HG02588 (cell line): ENCODE measurements around the gene CHST8.
"Not testable (repeated sequence)": the region's sequence is repeated elsewhere in the genome, so short reads cannot be mapped to it uniquely, and the experiment has no call there.

ENCODE experiments used
- ATAC-seq: cut with Tn5 transposase; IDR thresholded peaks from one replicate; pipeline ENCODE4 v1.9.1; 2021; ENCODE audit warnings: mild to moderate bottlenecking, moderate library complexity; ENCODE audit not compliant: unreplicated experiment

The CHST8 gene

GRCh38 chr19:33805313-33805712 lies 183.6 kb downstream of the CHST8 start:
- ATAC-seq: no peak

GRCh38 chr19:33805840-33806433 lies 184.2 kb downstream of the CHST8 start:
- no peak for ATAC-seq

- ATAC-seq: no peak
These were observed 184.7 kb downstream of the CHST8 start for GRCh38 chr19:33806434-33806881.

- no peak for ATAC-seq
These were observed 186.6 kb downstream of the CHST8 start for GRCh38 chr19:33808399-33808798.

GRCh38 chr19:33809960-33810359 lies 188.2 kb downstream of the CHST8 start:
- ATAC-seq: no peak

- no peak for ATAC-seq
These were observed 189.1 kb downstream of the CHST8 start for GRCh38 chr19:33810821-33811220.

GRCh38 chr19:33811246-33811645 lies 189.5 kb downstream of the CHST8 start:
- ATAC-seq: no peak

GRCh38 chr19:33811736-33812387 lies 190.1 kb downstream of the CHST8 start:
- ATAC-seq: no peak

- ATAC-seq: no peak
These were observed 190.9 kb downstream of the CHST8 start for GRCh38 chr19:33812388-33813330.

- ATAC-seq: no peak
These were observed 191.8 kb downstream of the CHST8 start for GRCh38 chr19:33813391-33814101.

GRCh38 chr19:33814181-33815165 lies 192.7 kb downstream of the CHST8 start:
- no peak for ATAC-seq

GRCh38 chr19:33815380-33816340 lies 193.9 kb downstream of the CHST8 start:
- ATAC-seq: no peak

GRCh38 chr19:33818411-33818810 lies 196.7 kb downstream of the CHST8 start:
- ATAC-seq: no peak

GRCh38 chr19:33819078-33819477 lies 197.3 kb downstream of the CHST8 start:
- not testable (repeated sequence) for ATAC-seq

GRCh38 chr19:33819506-33819879 lies 197.7 kb downstream of the CHST8 start:
- no peak for ATAC-seq

- ATAC-seq: peak; percentile 47
These were observed 198.4 kb downstream of the CHST8 start for GRCh38 chr19:33819880-33820781.

GRCh38 chr19:33821871-33822270 lies 200.1 kb downstream of the CHST8 start:
- no peak for ATAC-seq
